ENCODE data around the gene SMC1A. TPM values are rescaled to one million over a fixed set of nuclear protein-coding genes. Genes with fewer than 3 reads are reported as not detected.
"Not testable (repeated sequence)": the region's sequence is repeated elsewhere in the genome, so short reads cannot be mapped to it uniquely, and the experiment has no call there.

SMC1A gene
- total RNA-seq, 4 donors from 2014 or later, result 23.0 to 48.9 (median 30.4) TPM

DNA sequence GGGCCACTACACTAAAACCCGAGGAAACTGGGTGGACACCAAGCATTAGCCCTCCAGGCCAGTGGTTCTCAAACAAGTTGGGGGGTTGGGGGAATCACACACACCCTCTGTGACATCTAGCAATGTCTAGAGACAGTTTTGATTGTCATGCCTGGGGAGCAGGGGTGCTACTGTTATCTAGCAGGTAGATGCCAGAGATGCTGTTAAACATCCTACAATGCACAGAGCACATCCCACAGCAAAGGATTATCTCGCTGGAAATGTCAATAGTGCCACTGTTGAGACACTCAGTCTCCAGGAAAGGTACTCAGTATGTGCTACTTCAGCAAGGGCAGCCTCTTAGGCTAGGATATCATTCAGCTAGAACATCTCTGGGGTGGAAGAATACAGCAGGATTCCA, 1.3 kb downstream of the SMC1A start:
- TF ChIP-seq, protein P1, sequence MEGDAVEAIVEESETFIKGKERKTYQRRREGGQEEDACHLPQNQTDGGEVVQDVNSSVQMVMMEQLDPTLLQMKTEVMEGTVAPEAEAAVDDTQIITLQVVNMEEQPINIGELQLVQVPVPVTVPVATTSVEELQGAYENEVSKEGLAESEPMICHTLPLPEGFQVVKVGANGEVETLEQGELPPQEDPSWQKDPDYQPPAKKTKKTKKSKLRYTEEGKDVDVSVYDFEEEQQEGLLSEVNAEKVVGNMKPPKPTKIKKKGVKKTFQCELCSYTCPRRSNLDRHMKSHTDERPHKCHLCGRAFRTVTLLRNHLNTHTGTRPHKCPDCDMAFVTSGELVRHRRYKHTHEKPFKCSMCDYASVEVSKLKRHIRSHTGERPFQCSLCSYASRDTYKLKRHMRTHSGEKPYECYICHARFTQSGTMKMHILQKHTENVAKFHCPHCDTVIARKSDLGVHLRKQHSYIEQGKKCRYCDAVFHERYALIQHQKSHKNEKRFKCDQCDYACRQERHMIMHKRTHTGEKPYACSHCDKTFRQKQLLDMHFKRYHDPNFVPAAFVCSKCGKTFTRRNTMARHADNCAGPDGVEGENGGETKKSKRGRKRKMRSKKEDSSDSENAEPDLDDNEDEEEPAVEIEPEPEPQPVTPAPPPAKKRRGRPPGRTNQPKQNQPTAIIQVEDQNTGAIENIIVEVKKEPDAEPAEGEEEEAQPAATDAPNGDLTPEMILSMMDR (IDR thresholded peaks at IDR 0.05), result no peak
- no peak for TF ChIP-seq POLR2A (IDR thresholded peaks at IDR 0.05)
- intact Hi-C loops (cut with DNase I; ENCODE audit: low total_unique reads), result no loop called here
- no peak for DNase-seq (ENCODE audit: low spot score in 2 of 2)
- 10 to 39% methylated on average over 2 of the region's 2 CpGs for WGBS, 2 donors
- no peak overlapping the region for H3K4me3 ChIP-seq (ENCODE audit: low read depth, poor library complexity, severe bottlenecking)

GRCh38 chrX:53420351-53420750, 2.1 kb downstream of the SMC1A start:
- intact Hi-C loops (cut with DNase I; ENCODE audit: low total_unique reads); DNase-seq (ENCODE audit: low spot score in 2 of 2); H3K4me3 ChIP-seq (ENCODE audit: low read depth, poor library complexity, severe bottlenecking): not testable (repeated sequence)
- 80 to 98% methylated on average over 1 to 3 of the region's 3 CpGs for WGBS, 2 donors

DNA sequence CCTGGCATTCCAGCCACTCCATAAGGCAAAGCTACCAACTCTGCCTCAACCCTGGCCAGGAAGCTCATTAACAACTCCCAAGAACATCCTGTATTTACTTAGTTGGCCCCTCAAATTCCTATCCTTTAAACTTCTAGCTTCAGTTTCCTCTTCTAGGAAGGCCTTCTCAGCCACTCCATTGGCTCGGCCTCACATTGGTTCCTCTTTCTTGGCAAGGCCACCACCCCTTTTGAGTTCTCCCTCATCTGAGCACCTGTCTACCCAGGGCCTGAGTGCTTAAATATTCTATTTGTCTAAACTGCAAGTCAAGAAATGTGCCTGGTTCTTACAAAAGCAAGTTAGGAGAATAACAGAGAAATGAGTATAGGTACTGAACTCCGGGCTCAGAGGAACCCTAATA, 10.0 kb downstream of the SMC1A start:
- intact Hi-C loops (cut with DNase I; ENCODE audit: low total_unique reads), result no loop called here
- TF ChIP-seq POLR2A (IDR thresholded peaks at IDR 0.05), result no peak
- TF ChIP-seq, protein P1 (IDR thresholded peaks at IDR 0.05), result no peak
- no peak overlapping the region for H3K4me3 ChIP-seq (ENCODE audit: low read depth, poor library complexity, severe bottlenecking)
- WGBS, 2 donors, result 93 to 97% methylated on average over 2 of the region's 2 CpGs
- no peak for DNase-seq (ENCODE audit: low spot score in 2 of 2)

- intact Hi-C loops (cut with DNase I; ENCODE audit: low total_unique reads), result no loop called here
- TF ChIP-seq, protein P1 (IDR thresholded peaks at IDR 0.05), result no peak
- no peak for TF ChIP-seq POLR2A (IDR thresholded peaks at IDR 0.05)
- no peak overlapping the region for H3K4me3 ChIP-seq (ENCODE audit: low read depth, poor library complexity, severe bottlenecking)
- WGBS, 2 donors, result 83 to 86% methylated on average over 10 of the region's 10 CpGs
- peak in 1 of 2 donors; percentile 60 for DNase-seq (ENCODE audit: low spot score in 2 of 2)
Observed at GRCh38 chrX:53403535-53403934, 18.9 kb downstream of the SMC1A start.

DNA sequence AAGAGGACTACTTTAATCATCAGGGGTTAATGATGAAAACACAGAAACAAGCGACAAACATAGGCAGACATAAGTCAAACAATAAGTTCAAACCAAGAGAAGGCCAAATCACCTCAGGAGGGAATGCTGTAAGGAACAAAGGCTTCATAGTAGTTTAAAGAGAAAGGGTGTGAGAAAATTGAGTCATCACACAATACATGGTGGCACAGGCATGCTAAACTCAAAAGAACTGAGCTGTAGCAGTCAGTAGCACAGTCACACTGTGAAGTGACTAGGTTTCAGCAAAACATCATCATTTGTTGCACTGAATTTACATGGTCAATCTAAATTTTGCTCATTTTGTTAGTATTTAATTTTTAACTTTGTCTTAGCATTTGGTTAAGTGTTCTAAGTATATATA, 24.2 kb downstream of the SMC1A start:
- H3K4me3 ChIP-seq (ENCODE audit: low read depth, poor library complexity, severe bottlenecking), result no peak overlapping the region
- intact Hi-C loops (cut with DNase I; ENCODE audit: low total_unique reads), result no loop called here
- TF ChIP-seq, protein P1 (IDR thresholded peaks at IDR 0.05), result no peak
- no peak for TF ChIP-seq POLR2A (IDR thresholded peaks at IDR 0.05)
- 87 to 100% methylated on average over 1 of the region's 1 CpG for WGBS, 2 donors
- no peak for DNase-seq (ENCODE audit: low spot score in 2 of 2)

- no peak for DNase-seq (ENCODE audit: low spot score in 2 of 2)
- WGBS, 2 donors, result 96 to 98% methylated on average over 2 of the region's 2 CpGs
- H3K4me3 ChIP-seq (ENCODE audit: low read depth, poor library complexity, severe bottlenecking), result no peak overlapping the region
- intact Hi-C loops (cut with DNase I; ENCODE audit: low total_unique reads), result no loop called here
- TF ChIP-seq, protein P1 (IDR thresholded peaks at IDR 0.05), result no peak
- TF ChIP-seq POLR2A (IDR thresholded peaks at IDR 0.05), result no peak
Observed at GRCh38 chrX:53395605-53396298, 26.7 kb downstream of the SMC1A start.

Measured in lower leg skin (tissue), 4 donors.